ENCODE results near the gene SERPINF2.
"Not testable (repeated sequence)": the region's sequence is repeated elsewhere in the genome, so short reads cannot be mapped to it uniquely, and the experiment has no call there.

SERPINF2 gene

GRCh38 chr17:1742371-1743087 lies at the start of gene SERPINF2:
SERPINF2 (plus strand) TSS chr17:1742871; CDS start chr17:1744996, 2,125 bp downstream.
- DNase-seq (ENCODE audit: low spot score) = no peak

GRCh38 chr17:1693339-1693738 lies 49.3 kb upstream of the SERPINF2 start:
- DNase-seq (ENCODE audit: low spot score) = no peak

GRCh38 chr17:1695365-1695764 lies 47.3 kb upstream of the SERPINF2 start:
- no peak for DNase-seq (ENCODE audit: low spot score)

- no peak for DNase-seq (ENCODE audit: low spot score)
Measured at GRCh38 chr17:1697681-1698080, 45.0 kb upstream of the SERPINF2 start.

GRCh38 chr17:1699891-1700290 lies 42.8 kb upstream of the SERPINF2 start:
- DNase-seq (ENCODE audit: low spot score) = not testable (repeated sequence)

- no peak for DNase-seq (ENCODE audit: low spot score)
Measured at GRCh38 chr17:1703063-1703462, 39.6 kb upstream of the SERPINF2 start.

GRCh38 chr17:1705004-1705403 lies 37.7 kb upstream of the SERPINF2 start:
- DNase-seq (ENCODE audit: low spot score) = no peak

GRCh38 chr17:1707107-1707506 lies 35.6 kb upstream of the SERPINF2 start:
- DNase-seq (ENCODE audit: low spot score) = no peak

- not testable (repeated sequence) for DNase-seq (ENCODE audit: low spot score)
Measured at GRCh38 chr17:1708791-1709346, 33.8 kb upstream of the SERPINF2 start.

- no peak for DNase-seq (ENCODE audit: low spot score)
Measured at GRCh38 chr17:1709403-1709951, 33.2 kb upstream of the SERPINF2 start.

GRCh38 chr17:1709971-1710806 lies 32.5 kb upstream of the SERPINF2 start, which contains the start of gene TLCD2:
TLCD2 (minus strand) TSS chr17:1710377; CDS start chr17:1710242, 135 bp downstream.
- no peak for DNase-seq (ENCODE audit: low spot score)

GRCh38 chr17:1710807-1711553 lies 31.7 kb upstream of the SERPINF2 start:
- no peak for DNase-seq (ENCODE audit: low spot score)

- no peak for DNase-seq (ENCODE audit: low spot score)
Measured at GRCh38 chr17:1711804-1712203, 30.9 kb upstream of the SERPINF2 start.

GRCh38 chr17:1712271-1712670 lies 30.4 kb upstream of the SERPINF2 start:
- DNase-seq (ENCODE audit: low spot score) = no peak

- DNase-seq (ENCODE audit: low spot score) = no peak
Measured at GRCh38 chr17:1713160-1713877, 29.4 kb upstream of the SERPINF2 start.

- no peak for DNase-seq (ENCODE audit: low spot score)
Measured at GRCh38 chr17:1713878-1714426, 28.7 kb upstream of the SERPINF2 start.

GRCh38 chr17:1714427-1714979 lies 28.2 kb upstream of the SERPINF2 start:
- no peak for DNase-seq (ENCODE audit: low spot score)

- DNase-seq (ENCODE audit: low spot score) = no peak
Measured at GRCh38 chr17:1714980-1715802, 27.5 kb upstream of the SERPINF2 start.

GRCh38 chr17:1715803-1716075 lies 26.9 kb upstream of the SERPINF2 start:
- no peak for DNase-seq (ENCODE audit: low spot score)
